Ishikawa (cell line): ENCODE data around the gene CYP27C1.

Source experiments
- EGR1 ChIP-seq: IDR thresholded peaks from 2 replicates; pipeline ENCODE4 v1.6.1; 2012
- EP300 ChIP-seq: IDR thresholded peaks from 2 replicates; pipeline ENCODE4 v1.6.1; 2012; ENCODE audit warnings: borderline replicate concordance
- NFIC ChIP-seq: IDR thresholded peaks from 2 replicates; pipeline ENCODE4 v1.6.1; 2012
- TAF1 ChIP-seq: IDR thresholded peaks from 2 replicates; pipeline ENCODE4 v1.6.1; 2012; ENCODE audit warnings: low read depth, mild to moderate bottlenecking
- YY1 ChIP-seq: IDR thresholded peaks from 2 replicates; pipeline ENCODE4 v1.6.1; 2012; ENCODE audit warnings: low read depth
- TF ChIP-seq, protein P1 (sequence below): IDR thresholded peaks from 2 replicates; pipeline ENCODE4 v1.6.1; 2012

DNA sequence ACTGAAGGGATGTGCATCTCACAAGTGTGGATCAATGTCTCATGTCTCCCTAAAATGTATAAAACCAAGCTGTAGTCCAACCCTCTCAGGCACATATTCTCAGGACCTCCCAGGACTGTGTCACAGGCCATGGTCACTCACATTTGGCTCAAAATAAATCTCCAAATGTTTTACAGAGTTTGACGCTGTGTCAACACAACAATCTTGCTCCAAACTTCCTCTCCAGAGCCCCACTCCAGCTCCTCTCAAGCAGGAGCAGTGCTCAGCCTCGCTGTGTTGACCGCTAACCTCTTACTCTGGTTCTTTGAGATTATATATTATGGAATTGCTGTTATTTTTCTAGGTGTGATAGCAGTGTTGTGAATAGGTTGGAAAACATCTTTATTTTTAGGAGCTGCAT lies 56.2 kb downstream of the CYP27C1 start:
- no peak for TF ChIP-seq YY1
- TF ChIP-seq, protein P1, sequence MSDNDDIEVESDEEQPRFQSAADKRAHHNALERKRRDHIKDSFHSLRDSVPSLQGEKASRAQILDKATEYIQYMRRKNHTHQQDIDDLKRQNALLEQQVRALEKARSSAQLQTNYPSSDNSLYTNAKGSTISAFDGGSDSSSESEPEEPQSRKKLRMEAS = no peak
- no peak for TF ChIP-seq NFIC
- TF ChIP-seq TAF1 = no peak
- TF ChIP-seq EGR1 = no peak
- TF ChIP-seq EP300 = no peak
